GM21360 (cell line): ENCODE results near the gene C20orf96.
"Not testable (repeated sequence)": the region's sequence is repeated elsewhere in the genome, so short reads cannot be mapped to it uniquely, and the experiment has no call there.

Experiments
- ATAC-seq: cut with Tn5 transposase; IDR thresholded peaks from one replicate; pipeline ENCODE4 v1.9.1; 2021; ENCODE audit warnings: mild to moderate bottlenecking, moderate library complexity; ENCODE audit not compliant: unreplicated experiment

C20orf96 gene

GRCh38 chr20:284172-284571 is 6.4 kb downstream of the C20orf96 start:
- ATAC-seq = no peak

DNA sequence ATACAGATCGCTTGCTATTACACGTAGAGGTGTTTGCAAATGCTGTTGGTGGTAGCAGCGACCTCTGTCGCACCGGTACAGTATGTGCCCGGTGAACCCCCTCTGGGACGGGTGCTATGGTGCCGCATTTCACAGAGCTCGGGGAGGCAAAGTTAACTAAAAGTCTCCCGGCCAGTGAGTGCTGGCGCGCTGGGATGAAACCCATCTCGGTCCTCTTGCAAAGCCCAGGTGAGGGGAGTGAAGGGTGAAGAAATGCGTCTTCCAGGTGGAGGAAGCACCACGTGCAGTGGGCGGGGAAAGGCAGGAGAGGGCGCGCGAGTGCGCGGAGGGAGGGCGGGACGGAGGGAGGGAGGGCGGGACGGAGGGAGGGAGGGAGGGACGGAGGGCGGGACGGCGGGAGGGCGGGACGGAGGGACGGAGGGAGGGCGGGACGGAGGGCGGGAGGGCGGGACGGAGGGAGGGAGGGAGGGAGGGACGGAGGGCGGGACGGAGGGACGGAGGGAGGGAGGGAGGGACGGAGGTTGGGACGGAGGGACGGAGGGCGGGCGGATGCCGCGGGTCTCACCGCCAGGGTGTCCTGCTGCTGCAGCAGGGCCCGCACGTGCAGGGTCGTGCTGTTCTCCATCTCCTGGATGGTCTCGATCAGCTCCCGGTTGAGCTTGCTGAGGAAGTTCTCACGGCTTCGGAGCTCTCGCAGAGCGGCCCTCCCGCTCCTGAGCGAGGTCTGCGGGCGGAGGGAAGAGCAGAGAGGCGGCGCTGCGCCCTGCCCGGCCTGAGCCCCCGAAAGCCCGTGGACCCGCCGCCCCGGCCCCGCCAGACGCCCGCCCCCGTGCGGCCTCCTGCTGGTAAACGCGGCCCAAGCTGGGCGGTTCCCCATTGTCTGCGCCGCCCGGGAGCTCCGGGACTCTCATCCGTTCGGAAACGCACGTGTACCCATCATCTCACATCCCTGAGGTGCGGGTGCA is 11.7 kb downstream of the C20orf96 start:
- ATAC-seq = no peak

DNA sequence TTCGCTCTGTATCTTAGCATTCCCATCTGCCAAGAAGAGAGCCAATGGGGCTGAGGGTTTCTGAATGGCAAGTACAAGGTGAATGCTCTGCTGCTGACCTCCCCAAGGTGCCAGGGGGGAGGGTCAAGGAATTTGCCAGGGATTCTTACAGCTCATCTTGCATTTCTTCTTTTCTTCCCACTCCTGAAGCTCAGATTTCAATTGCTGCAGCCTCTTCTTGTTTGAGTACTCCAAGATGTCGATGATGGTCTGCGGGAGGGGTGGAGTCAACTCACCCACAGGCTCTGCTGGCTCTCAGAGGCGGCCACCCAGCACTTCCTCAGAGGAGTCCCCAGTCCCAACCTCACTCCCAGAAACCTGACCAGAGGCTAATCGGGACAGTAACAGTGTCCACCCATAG is 12.4 kb downstream of the C20orf96 start:
- no peak for ATAC-seq

DNA sequence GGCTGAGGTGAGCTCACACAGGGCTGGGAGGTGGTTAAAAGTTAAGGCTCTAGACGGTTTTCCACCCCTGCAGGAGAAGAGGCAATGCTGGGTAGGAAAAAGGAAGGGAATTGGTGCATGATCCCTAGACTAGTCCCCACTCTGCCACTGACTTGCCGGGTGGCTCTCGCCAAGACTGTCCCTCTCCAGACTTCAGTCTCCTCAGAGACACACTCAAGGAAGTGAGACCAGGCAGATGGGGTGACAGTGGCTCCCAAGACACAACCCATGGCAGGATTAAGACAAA is 13.1 kb downstream of the C20orf96 start:
- no peak for ATAC-seq

- ATAC-seq = no peak
Observed at GRCh38 chr20:276620-277495, 13.7 kb downstream of the C20orf96 start.

GRCh38 chr20:275791-276190 is 14.8 kb downstream of the C20orf96 start:
- ATAC-seq = no peak

GRCh38 chr20:273884-274283 is 16.7 kb downstream of the C20orf96 start:
- ATAC-seq = no peak

- no peak for ATAC-seq
Observed at GRCh38 chr20:272718-273117, 17.8 kb downstream of the C20orf96 start.

DNA sequence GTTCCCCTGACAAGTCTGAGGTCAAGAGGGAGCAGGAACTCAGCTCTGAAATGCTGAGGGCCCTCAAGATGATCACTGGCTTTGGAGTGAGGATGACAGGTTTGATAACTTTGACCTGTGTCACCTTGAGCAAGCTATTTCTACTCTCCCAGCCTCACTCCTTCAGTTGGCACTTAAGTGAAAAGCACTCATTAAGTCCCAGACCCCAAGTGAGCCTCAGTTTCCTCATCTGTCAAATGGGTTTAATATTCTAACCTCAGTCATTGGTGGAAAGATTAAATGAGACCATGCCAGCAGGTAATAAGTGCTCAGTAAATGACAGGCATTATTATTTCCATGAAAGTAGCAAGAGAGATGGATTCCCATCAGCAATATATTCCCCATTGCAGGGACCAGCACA is 19.0 kb downstream of the C20orf96 start:
- no peak for ATAC-seq

GRCh38 chr20:271069-271468 is 19.5 kb downstream of the C20orf96 start:
- ATAC-seq = no peak

DNA sequence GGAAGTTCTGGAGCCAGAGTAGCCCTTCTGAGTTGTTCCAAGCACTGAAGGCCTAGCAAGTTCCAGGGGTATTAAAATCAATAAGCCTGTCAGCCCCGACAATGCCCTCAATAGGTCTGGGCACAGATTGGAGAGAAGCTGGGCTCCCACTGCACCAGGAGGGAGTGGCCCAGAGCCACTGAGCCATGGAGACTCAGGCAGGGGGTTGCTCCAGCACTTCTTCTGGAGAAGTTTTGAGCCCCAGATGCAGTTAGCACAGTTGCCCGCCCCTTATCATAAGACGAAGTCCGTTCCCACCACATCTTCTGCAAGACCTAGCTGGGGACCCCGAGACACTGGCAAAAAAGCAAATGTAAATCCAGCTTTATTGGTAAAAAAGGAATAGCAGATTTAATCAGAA is 20.0 kb downstream of the C20orf96 start:
- ATAC-seq = no peak

GRCh38 chr20:266596-267562 is 23.7 kb downstream of the C20orf96 start:
- ATAC-seq = peak; percentile 93

GRCh38 chr20:263701-264100 is 26.8 kb downstream of the C20orf96 start:
- no peak for ATAC-seq

DNA sequence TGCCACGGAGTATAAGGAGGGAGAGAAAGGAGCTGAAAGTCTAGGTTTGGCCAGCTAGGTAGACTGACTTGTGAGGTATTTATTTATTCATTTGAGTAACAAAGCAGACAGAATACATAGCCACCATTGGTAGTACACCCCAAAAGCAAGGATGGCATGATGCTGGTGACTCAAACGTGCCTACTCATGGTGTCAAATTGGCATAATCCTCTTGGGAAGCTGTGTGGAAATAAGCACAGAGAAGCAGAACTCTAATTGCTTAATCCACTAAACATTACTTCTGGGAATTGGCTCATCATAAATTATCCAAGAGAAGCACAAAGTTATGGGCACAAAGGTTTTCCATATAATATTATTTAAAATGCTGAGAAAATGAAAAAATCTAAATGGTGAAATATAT is 30.6 kb downstream of the C20orf96 start:
- ATAC-seq = no peak

DNA sequence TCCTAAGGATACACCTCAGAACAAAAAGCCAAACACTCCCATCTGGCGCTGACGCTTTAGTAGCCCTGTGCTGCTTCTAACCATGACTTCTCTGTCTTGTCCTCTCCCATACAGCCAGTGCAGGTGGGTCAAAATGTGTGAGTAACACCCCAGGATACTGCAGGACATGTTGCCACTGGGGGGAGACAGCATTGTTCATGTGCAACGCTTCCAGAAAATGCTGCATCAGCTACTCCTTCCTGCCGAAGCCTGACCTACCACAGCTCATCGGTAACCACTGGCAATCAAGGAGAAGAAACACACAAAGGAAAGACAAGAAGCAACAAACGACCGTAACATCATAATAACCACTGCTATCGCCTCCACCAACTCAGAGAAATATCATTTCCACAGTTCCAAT is 31.6 kb downstream of the C20orf96 start:
- no peak for ATAC-seq

- no peak for ATAC-seq
Observed at GRCh38 chr20:258269-258858, 32.2 kb downstream of the C20orf96 start.

GRCh38 chr20:257419-257818 is 33.1 kb downstream of the C20orf96 start, which contains the start of gene DEFB132:
DEFB132 (plus strand) TSS chr20:257724; CDS start chr20:257779, 55 bp downstream.
- no peak for ATAC-seq

GRCh38 chr20:253447-253846 is 37.1 kb downstream of the C20orf96 start:
- ATAC-seq = not testable (repeated sequence)

DNA sequence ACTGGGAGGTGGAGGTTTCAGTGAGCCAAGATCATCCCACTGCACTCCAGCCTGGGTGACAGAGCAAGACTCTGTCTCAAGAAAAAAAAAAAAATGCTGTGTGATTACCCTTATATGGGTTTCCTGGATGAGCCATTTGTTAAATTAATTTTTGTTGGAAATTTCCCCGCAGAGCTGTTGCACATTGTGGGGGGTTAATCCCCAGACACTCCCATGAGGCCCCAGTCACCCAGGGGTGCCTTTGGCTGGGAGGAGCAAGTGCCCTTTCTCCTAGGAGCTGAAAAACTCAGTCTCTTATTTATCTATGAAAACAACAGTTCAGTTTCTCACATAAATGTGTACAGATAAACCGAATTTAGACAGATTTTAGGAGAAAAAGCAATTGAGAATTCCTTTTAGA is 37.7 kb downstream of the C20orf96 start:
- ATAC-seq = no peak

- ATAC-seq = no peak
Observed at GRCh38 chr20:251354-251753, 39.2 kb downstream of the C20orf96 start.
